Measurements from ENCODE around the gene GPR162. TPM values are rescaled to one million over a fixed set of nuclear protein-coding genes. Genes with fewer than 3 reads are reported as not detected.
A peak's percentile ranks its signal among the peaks of the same experiment; 100 is the strongest.

Gene GPR162
- total RNA-seq, 2 experiments from 2014 or later: not detected

DNA sequence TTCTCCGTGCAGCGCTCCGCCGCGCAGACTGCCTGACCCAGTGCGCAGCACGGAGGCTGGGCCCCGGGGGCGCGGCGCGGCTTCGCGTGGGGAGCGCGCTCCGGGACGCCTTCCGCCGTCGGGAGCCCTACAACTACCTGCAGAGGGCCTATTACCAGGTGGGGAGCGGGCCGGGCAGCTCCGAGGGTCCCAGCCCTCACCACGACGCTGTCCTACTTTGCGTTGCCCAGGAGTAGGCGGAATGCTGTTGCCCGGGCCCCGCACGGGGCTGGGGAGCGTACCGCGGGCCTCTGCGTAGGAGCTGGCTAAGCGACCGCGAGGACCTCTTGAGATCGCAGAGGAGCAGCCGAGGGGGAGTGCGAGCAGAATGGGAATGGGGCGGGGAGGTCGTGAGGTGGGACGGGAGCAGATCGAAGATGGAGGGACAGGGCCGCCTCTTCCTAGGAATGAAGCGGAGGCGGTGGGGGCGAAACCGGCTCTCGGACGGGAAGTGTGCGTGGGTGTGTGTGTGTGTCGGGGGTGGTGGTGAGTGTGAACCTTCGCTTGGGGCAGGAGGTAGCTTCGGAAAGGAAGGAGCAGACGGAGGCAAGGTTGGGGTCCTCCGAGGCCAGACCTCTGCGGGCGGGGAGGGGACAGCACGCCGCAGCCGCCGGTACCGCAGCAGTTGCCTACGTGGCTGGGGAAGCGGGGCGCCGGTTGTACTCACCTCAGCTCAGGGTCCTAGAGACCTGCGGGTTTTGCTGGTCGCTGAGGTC is 7.3 kb downstream of the GPR162 start:
- ChIA-PET CTCF (ENCODE audit: unreplicated experiment) (interaction anchor here (0.5 to 0.8 kb wide), 3 partner anchors 10 to 185 kb away, joined by 3 to 8 read pairs (median 3); no protein-coding TSS in a partner anchor), POLR2A (interaction anchor here (0.6 to 1.2 kb wide), 4 partner anchors 10 to 133 kb away, joined by 3 to 5 read pairs (median 4); partner anchors contain the start of genes CDCA3 and MLF2)
- no peaks in the 10 kb centered on the region for H3K9me2 ChIP-seq (ENCODE audit: insufficient read depth, low read length)
- H3K4me2 ChIP-seq (ENCODE audit: low read length): peak overlapping the region; percentile 79
- H3K79me2 ChIP-seq (ENCODE audit: insufficient read depth, low read depth, low read length): no peaks in the 10 kb centered on the region
- no peaks in the 10 kb centered on the region for H4K20me1 ChIP-seq (ENCODE audit: insufficient read depth, low read length)
- intact Hi-C loops (cut with micrococcal nuclease; ENCODE audit: unreplicated experiment): loop anchor here (5.0 kb wide), 2 partner anchors 47 to 272 kb away; partner anchors contain the start of gene IFFO1
- H3K9me3 ChIP-seq (ENCODE audit: low read length): no peaks in the 10 kb centered on the region
- H3K4me3 ChIP-seq (ENCODE audit: low read depth, low read length, poor library complexity, severe bottlenecking): peak overlapping the region; percentile 69
- TF ChIP-seq, protein P1, sequence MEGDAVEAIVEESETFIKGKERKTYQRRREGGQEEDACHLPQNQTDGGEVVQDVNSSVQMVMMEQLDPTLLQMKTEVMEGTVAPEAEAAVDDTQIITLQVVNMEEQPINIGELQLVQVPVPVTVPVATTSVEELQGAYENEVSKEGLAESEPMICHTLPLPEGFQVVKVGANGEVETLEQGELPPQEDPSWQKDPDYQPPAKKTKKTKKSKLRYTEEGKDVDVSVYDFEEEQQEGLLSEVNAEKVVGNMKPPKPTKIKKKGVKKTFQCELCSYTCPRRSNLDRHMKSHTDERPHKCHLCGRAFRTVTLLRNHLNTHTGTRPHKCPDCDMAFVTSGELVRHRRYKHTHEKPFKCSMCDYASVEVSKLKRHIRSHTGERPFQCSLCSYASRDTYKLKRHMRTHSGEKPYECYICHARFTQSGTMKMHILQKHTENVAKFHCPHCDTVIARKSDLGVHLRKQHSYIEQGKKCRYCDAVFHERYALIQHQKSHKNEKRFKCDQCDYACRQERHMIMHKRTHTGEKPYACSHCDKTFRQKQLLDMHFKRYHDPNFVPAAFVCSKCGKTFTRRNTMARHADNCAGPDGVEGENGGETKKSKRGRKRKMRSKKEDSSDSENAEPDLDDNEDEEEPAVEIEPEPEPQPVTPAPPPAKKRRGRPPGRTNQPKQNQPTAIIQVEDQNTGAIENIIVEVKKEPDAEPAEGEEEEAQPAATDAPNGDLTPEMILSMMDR (conservative IDR thresholded peaks at IDR 0.05; ENCODE audit: low read length): no peak
- peak; percentile 76; the same call in 1 of the 2 replicates for TF ChIP-seq EZH2phosphoT487 (IDR thresholded peaks at IDR 0.05; ENCODE audit: borderline replicate concordance, low read depth, low read length)
- no peaks in the 10 kb centered on the region for H3K36me3 ChIP-seq (ENCODE audit: insufficient read depth, low read length)
- no peak overlapping the region for H3K27ac ChIP-seq (ENCODE audit: low read depth, low read length, poor library complexity, severe bottlenecking)
- H3K4me1 ChIP-seq (ENCODE audit: insufficient read depth, low read length, poor library complexity, severe bottlenecking): peaks cover 26% of the 10 kb centered on the region
- peak; percentile 57 for DNase-seq (ENCODE audit: low spot score)
- BruUV-seq (replicated peaks): no TSS peak
- peak overlapping the region; percentile 78; the same call in 1 of the 2 replicates for H2AFZ ChIP-seq (ENCODE audit: low read length)

DNA sequence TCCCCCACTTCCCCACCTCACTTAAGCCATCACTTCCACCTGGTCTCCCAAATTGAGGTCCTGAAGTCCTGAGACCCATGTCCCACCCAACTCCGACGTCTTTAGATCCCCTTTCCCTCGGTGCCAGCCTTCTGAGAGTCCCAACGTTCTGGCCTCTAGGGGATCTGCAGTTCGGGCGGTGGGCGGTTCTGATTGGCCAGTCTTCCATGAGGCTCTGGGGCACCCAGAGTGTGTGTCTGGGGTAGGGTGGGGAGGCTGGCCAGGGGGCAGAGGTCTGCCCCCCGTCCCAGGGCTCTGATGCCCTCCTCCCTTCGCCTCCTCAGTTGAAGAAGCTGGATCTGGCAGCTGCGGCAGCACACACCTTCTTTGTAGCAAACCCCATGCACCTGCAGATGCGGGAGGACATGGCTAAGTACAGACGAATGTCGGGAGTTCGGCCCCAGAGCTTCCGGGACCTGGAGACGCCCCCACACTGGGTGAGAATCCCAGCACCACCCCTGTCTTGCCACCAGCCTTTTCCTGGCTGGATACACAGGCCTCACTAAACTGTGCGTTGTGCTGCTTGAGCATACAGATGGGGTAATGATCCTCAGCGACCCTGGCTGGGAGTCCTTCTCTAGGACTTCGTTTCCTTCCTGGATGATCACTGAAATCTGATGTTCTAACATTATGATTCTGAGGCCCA is 8.1 kb downstream of the GPR162 start:
- intact Hi-C loops (cut with micrococcal nuclease; ENCODE audit: unreplicated experiment): loop anchor here (5.0 kb wide), 2 partner anchors 47 to 272 kb away; partner anchors contain the start of gene IFFO1
- no peak overlapping the region for H3K27ac ChIP-seq (ENCODE audit: low read depth, low read length, poor library complexity, severe bottlenecking)
- ChIA-PET CTCF (ENCODE audit: unreplicated experiment) (interaction anchor here (0.5 to 1.3 kb wide), 5 partner anchors 9 to 185 kb away, joined by 3 to 8 read pairs (median 4); no protein-coding TSS in a partner anchor), POLR2A (interaction anchor here (0.6 to 1.2 kb wide), 4 partner anchors 10 to 133 kb away, joined by 3 to 5 read pairs (median 4); partner anchors contain the start of genes CDCA3 and MLF2)
- no peaks in the 10 kb centered on the region for H3K9me3 ChIP-seq (ENCODE audit: low read length)
- H3K79me2 ChIP-seq (ENCODE audit: insufficient read depth, low read depth, low read length): no peaks in the 10 kb centered on the region
- no peaks in the 10 kb centered on the region for H4K20me1 ChIP-seq (ENCODE audit: insufficient read depth, low read length)
- TF ChIP-seq, protein P1 (conservative IDR thresholded peaks at IDR 0.05; ENCODE audit: low read length): peak; percentile 36; the same call in 1 of the 2 replicates
- TF ChIP-seq EZH2phosphoT487 (IDR thresholded peaks at IDR 0.05; ENCODE audit: borderline replicate concordance, low read depth, low read length): no peak
- peak overlapping the region; percentile 79 for H3K4me2 ChIP-seq (ENCODE audit: low read length)
- peak; percentile 48 for DNase-seq (ENCODE audit: low spot score)
- H3K4me3 ChIP-seq (ENCODE audit: low read depth, low read length, poor library complexity, severe bottlenecking): peak overlapping the region; percentile 69
- BruUV-seq (replicated peaks): no TSS peak
- H3K4me1 ChIP-seq (ENCODE audit: insufficient read depth, low read length, poor library complexity, severe bottlenecking): peaks cover 26% of the 10 kb centered on the region
- no peaks in the 10 kb centered on the region for H3K9me2 ChIP-seq (ENCODE audit: insufficient read depth, low read length)
- H2AFZ ChIP-seq (ENCODE audit: low read length): peak overlapping the region; percentile 78; the same call in 1 of the 2 replicates
- no peaks in the 10 kb centered on the region for H3K36me3 ChIP-seq (ENCODE audit: insufficient read depth, low read length)
